ENCODE results near the gene ZBTB16. TPM values are rescaled to one million over a fixed set of nuclear protein-coding genes. Genes with fewer than 3 reads are reported as not detected.

Gene ZBTB16
- total RNA-seq, 2 experiments from 2014 or later, result 19.1 to 20.6 TPM

GRCh38 chr11:114090976-114091375 lies 31.5 kb downstream of the ZBTB16 start:
- no peak overlapping the region for H3K27ac Mint-ChIP-seq
- no peak overlapping the region for H3K4me3 Mint-ChIP-seq
- no peaks in the 10 kb centered on the region for H3K36me3 ChIP-seq (ENCODE audit: insufficient read depth, low read length)
- H3K9me3 ChIP-seq (ENCODE audit: control insufficient read depth in 1 of 2, insufficient read depth in 1 of 2, low read length in 2 of 2), result no peaks in the 10 kb centered on the region
- H3K4me3 ChIP-seq (ENCODE audit: low read length), result no peak overlapping the region
- H3K4me1 ChIP-seq (ENCODE audit: insufficient read depth, low read length), result peaks cover 26% of the 10 kb centered on the region
- peaks cover 12% of the 10 kb centered on the region for H3K4me1 Mint-ChIP-seq (ENCODE audit: low read depth)
- no peaks in the 10 kb centered on the region for H3K27me3 Mint-ChIP-seq
- H3K27me3 ChIP-seq (ENCODE audit: control insufficient read depth in 1 of 2, insufficient read depth in 2 of 2, low read length in 2 of 2), result no peaks in the 10 kb centered on the region
- H3K9me3 Mint-ChIP-seq, result no peaks in the 10 kb centered on the region
- CTCF ChIA-PET, result no interaction called here
- ATAC-seq (ENCODE audit: poor library complexity), result no peak
- H3K36me3 Mint-ChIP-seq (ENCODE audit: low read depth), result no peaks in the 10 kb centered on the region
- no peak for TF ChIP-seq CTCF (IDR thresholded peaks at IDR 0.05)
- no peak for DNase-seq
- H3K27ac ChIP-seq (ENCODE audit: low read depth in 1 of 2, low read length in 2 of 2), result no peak overlapping the region
- intact Hi-C loops (cut with DNase I, micrococcal nuclease), result no loop called here
- POLR2A ChIA-PET, result no interaction called here

- Histone ChIP-seq H3K4me3 (ENCODE audit: low read length) (no peak overlapping the region), H3K4me1 (ENCODE audit: insufficient read depth, low read length) (peaks cover 21% of the 10 kb centered on the region), H3K27me3 (ENCODE audit: control insufficient read depth in 1 of 2, insufficient read depth in 2 of 2, low read length in 2 of 2) (no peaks in the 10 kb centered on the region), H3K36me3 (ENCODE audit: insufficient read depth, low read length) (no peaks in the 10 kb centered on the region), H3K9me3 (ENCODE audit: control insufficient read depth in 1 of 2, insufficient read depth in 1 of 2, low read length in 2 of 2) (no peaks in the 10 kb centered on the region), H3K27ac (ENCODE audit: low read depth in 1 of 2, low read length in 2 of 2) (no peak overlapping the region)
- CTCF ChIA-PET, result no interaction called here
- no peak for TF ChIP-seq CTCF (IDR thresholded peaks at IDR 0.05)
- POLR2A ChIA-PET, result no interaction called here
- Mint-ChIP-seq H3K4me1 (ENCODE audit: low read depth) (peaks cover 12% of the 10 kb centered on the region), H3K9me3 (no peaks in the 10 kb centered on the region), H3K36me3 (ENCODE audit: low read depth) (no peaks in the 10 kb centered on the region), H3K27me3 (no peaks in the 10 kb centered on the region), H3K4me3 (no peak overlapping the region), H3K27ac (no peak overlapping the region)
- ATAC-seq (ENCODE audit: poor library complexity) (no peak), DNase-seq (no peak)
- intact Hi-C loops (cut with DNase I, micrococcal nuclease), result no loop called here
Measured at GRCh38 chr11:114091516-114092397, 32.2 kb downstream of the ZBTB16 start.

GRCh38 chr11:114092478-114092877 lies 33.0 kb downstream of the ZBTB16 start:
- peaks cover 4% of the 10 kb centered on the region for H3K4me1 Mint-ChIP-seq (ENCODE audit: low read depth)
- Histone ChIP-seq H3K27me3 (ENCODE audit: control insufficient read depth in 1 of 2, insufficient read depth in 2 of 2, low read length in 2 of 2) (no peaks in the 10 kb centered on the region), H3K4me3 (ENCODE audit: low read length) (no peak overlapping the region), H3K4me1 (ENCODE audit: insufficient read depth, low read length) (peaks cover 14% of the 10 kb centered on the region), H3K9me3 (ENCODE audit: control insufficient read depth in 1 of 2, insufficient read depth in 1 of 2, low read length in 2 of 2) (no peaks in the 10 kb centered on the region), H3K27ac (ENCODE audit: low read depth in 1 of 2, low read length in 2 of 2) (no peak overlapping the region), H3K36me3 (ENCODE audit: insufficient read depth, low read length) (no peaks in the 10 kb centered on the region)
- intact Hi-C loops (cut with DNase I, micrococcal nuclease), result no loop called here
- H3K27me3 Mint-ChIP-seq, result no peaks in the 10 kb centered on the region
- H3K4me3 Mint-ChIP-seq, result no peak overlapping the region
- no peak for TF ChIP-seq CTCF (IDR thresholded peaks at IDR 0.05)
- H3K27ac Mint-ChIP-seq, result no peak overlapping the region
- CTCF ChIA-PET, result no interaction called here
- POLR2A ChIA-PET, result no interaction called here
- DNase-seq, result no peak
- H3K9me3 Mint-ChIP-seq, result no peaks in the 10 kb centered on the region
- no peak for ATAC-seq (ENCODE audit: poor library complexity)
- H3K36me3 Mint-ChIP-seq (ENCODE audit: low read depth), result no peaks in the 10 kb centered on the region
